Hair follicular keratinocyte (primary cell): ENCODE data around the gene KCNIP4. TPM values are rescaled to one million over a fixed set of nuclear protein-coding genes. Genes with fewer than 3 reads are reported as not detected.

Experiments used
- total RNA-seq: library from RNA; depleted of rRNA; stranded (reverse); fragments of >200 nt; gene quantifications from 2 replicates; pipeline ENCODE4 v1.2.3, GENCODE V29; 2015

KCNIP4 gene
- 0.39 TPM in 1 of 2 replicates, not detected in the other for total RNA-seq

GRCh38 chr4:21948347-21949072 is at the start of gene KCNIP4:
Gene KCNIP4, minus strand, starts transcription at chr4:21948772.

GRCh38 chr4:20700007-20700761 is 1248.4 kb downstream of the KCNIP4 start, which contains the start of gene PACRGL:
Gene PACRGL, plus strand, starts transcription at chr4:20700458. Its CDS starts 4,024 bp downstream, at chr4:20704482.

